SU-DHL-6 (cell line): ENCODE data around the gene CACNG5.

Experiments used
- EZH2phosphoT487 ChIP-seq: fragments of 200-600 bp; sonication (generic), shearing (Covaris generic); conservative IDR thresholded peaks from 2 replicates; pipeline ENCODE4 v1.6.1; 2018; ENCODE audit warnings: mild to moderate bottlenecking, antibody characterized with exemption, low read length, moderate library complexity, mixed read lengths
- TF ChIP-seq, protein P1 (sequence below): fragments of 200-600 bp; sonication (generic); IDR thresholded peaks from one replicate; pipeline ENCODE4 v1.5.1; 2017; ENCODE audit warnings: antibody characterized with exemption, mild to moderate bottlenecking, low read length, moderate library complexity; ENCODE audit not compliant: insufficient read depth, poor library complexity, severe bottlenecking

DNA sequence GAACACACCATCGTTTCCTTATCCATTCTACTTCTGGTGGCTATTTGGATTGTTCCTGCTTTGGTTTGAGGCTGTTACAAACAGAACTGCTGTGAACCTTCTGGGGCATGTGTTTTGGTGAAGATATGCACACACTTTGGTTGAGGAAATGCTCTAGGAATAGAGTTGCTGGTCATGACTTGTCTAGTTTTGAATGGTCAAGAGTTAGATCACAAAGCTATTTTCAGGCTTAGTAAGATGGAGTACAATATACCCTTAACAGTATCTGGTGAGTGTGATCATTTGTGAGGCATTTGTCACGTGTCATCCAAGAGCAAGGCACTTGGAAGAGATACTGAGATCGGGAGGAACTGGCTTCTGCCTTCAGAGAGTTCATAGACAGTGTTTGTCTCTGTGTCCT is 47.0 kb upstream of the CACNG5 start:
- TF ChIP-seq, protein P1, sequence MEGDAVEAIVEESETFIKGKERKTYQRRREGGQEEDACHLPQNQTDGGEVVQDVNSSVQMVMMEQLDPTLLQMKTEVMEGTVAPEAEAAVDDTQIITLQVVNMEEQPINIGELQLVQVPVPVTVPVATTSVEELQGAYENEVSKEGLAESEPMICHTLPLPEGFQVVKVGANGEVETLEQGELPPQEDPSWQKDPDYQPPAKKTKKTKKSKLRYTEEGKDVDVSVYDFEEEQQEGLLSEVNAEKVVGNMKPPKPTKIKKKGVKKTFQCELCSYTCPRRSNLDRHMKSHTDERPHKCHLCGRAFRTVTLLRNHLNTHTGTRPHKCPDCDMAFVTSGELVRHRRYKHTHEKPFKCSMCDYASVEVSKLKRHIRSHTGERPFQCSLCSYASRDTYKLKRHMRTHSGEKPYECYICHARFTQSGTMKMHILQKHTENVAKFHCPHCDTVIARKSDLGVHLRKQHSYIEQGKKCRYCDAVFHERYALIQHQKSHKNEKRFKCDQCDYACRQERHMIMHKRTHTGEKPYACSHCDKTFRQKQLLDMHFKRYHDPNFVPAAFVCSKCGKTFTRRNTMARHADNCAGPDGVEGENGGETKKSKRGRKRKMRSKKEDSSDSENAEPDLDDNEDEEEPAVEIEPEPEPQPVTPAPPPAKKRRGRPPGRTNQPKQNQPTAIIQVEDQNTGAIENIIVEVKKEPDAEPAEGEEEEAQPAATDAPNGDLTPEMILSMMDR = no peak
- no peak for TF ChIP-seq EZH2phosphoT487
